GM12874 (cell line): ENCODE measurements around the gene ATP11A.

ENCODE experiments used
- TF ChIP-seq, protein P1 (sequence below): IDR thresholded peaks from 2 replicates; pipeline ENCODE4 v1.5.1; 2011; ENCODE audit warnings: low read depth, mild to moderate bottlenecking, control low read depth, low read length, moderate library complexity; ENCODE audit not compliant: insufficient read depth

Gene ATP11A

DNA sequence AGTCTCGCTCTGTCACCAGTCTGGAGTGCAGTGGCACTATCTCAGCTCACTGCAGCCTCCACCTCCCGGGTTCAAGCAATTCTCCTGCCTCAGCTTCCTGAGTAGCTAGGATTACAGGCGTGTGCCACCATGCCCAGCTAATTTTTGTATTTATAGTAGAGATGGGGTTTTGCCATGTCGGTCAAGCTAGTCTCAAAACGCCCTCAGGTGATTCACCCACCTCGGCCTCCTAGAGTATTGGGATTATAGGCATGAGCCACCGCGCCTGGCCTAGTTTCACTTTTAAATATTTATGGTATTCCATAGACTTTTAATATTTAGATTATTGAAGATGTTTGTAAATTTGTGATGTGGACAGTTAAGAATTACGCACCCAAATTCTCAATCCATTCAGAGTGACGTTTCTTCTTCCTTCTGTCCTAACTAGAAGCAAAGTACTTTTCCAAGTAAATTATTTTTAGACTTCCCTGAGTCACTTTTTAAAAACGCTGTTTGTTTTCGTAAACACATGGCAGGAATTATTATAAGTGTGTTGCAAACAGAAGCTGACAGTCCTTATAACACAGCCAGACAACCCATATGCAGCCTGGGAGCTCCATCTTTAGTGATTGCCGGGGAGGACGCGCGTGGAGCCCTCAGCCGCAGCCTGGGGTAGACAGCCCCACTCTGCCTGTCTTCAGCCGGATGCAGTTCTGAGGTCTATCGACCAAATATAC is 131.7 kb downstream of the ATP11A start:
- TF ChIP-seq, protein P1, sequence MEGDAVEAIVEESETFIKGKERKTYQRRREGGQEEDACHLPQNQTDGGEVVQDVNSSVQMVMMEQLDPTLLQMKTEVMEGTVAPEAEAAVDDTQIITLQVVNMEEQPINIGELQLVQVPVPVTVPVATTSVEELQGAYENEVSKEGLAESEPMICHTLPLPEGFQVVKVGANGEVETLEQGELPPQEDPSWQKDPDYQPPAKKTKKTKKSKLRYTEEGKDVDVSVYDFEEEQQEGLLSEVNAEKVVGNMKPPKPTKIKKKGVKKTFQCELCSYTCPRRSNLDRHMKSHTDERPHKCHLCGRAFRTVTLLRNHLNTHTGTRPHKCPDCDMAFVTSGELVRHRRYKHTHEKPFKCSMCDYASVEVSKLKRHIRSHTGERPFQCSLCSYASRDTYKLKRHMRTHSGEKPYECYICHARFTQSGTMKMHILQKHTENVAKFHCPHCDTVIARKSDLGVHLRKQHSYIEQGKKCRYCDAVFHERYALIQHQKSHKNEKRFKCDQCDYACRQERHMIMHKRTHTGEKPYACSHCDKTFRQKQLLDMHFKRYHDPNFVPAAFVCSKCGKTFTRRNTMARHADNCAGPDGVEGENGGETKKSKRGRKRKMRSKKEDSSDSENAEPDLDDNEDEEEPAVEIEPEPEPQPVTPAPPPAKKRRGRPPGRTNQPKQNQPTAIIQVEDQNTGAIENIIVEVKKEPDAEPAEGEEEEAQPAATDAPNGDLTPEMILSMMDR, result no peak

DNA sequence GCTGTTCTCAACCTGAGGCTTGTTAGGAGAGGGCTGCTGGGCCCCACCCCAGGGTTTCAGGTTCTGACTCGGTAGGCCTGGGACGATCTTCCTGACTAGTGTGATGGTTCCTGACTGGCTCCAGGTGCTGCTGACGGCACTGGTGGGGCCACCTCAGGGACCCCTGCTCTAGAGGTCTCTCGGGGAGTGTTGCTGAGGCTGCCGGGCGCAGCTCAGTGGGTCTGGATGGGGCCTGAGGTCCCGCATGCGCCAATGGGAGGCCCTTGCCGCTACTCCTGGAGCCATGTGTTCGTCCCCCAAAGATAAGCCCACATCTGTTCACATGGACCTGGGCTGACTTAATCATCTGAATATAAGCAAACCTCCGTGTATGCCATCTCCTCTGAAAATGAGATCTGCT is 133.0 kb downstream of the ATP11A start:
- TF ChIP-seq, protein P1, result no peak

DNA sequence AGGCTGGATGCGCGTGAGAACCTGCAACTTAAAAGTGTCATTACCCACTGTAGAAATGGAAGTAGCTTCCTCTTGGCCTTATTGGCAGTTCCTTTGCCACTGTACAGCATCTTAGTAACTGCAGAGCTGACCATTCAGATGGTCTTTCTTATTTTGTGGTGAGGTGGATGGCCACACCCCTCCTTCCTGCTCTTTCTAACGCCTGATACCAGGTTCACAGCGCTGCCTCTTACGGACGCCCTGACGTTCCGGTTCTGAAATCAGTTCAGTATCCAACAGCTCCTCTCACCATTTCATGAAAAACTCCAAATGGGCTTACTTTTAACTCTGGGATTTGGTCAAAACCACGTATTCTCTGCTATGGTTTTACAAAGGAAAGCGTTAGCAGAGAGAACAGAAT is 134.6 kb downstream of the ATP11A start:
- TF ChIP-seq, protein P1, result no peak

DNA sequence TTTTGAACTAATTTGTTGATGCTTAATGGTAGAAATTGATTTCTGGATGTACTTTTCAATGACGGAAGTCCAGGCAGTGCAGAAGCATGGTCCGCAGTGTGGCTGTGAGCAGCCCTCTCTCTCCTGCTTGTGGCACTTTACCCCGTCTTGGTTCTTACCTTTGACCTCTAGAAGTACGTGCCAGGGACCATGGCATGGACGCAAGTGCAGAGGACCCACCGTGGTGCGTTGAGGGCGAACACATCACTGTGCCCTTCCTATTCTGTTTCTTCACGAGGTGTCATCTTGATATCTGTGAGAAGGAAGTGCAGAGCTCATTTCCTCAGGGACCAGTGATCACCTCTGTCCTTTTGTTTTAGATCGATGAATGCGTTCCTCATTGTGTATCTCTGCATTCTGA is 135.2 kb downstream of the ATP11A start:
- TF ChIP-seq, protein P1, result no peak

DNA sequence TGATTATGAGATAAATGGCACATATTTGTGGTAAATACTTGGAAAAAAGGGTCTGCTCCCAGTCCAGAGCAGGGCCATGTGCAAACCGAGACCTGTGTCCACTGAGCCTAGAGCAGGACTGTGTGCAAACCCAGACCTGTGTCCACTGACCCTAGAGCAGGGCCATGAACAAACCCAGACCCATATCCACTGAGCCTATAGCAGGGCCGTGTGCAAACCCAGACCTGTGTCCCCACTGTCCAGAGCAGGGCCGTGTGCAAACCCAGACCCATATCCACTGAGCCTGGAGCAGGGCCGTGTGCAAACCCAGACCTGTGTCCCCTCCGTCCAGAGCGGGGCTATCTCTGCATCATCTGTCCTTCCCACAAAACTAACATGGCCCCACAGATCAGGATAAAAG is 136.0 kb downstream of the ATP11A start:
- TF ChIP-seq, protein P1, result no peak

DNA sequence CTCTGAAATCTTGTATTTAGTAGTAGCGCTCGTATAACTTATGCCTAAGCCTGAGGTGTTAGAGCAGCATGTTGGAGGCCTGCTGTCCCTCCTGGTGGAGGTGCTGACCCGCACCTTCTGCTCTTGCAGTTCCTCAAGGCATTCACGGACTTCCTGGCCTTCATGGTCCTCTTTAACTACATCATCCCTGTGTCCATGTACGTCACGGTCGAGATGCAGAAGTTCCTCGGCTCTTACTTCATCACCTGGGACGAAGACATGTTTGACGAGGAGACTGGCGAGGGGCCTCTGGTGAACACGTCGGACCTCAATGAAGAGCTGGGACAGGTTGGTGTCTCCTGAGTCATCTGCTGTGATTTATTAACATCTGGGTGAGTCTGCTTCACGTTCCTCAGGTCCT is 136.7 kb downstream of the ATP11A start:
- TF ChIP-seq, protein P1, result no peak

DNA sequence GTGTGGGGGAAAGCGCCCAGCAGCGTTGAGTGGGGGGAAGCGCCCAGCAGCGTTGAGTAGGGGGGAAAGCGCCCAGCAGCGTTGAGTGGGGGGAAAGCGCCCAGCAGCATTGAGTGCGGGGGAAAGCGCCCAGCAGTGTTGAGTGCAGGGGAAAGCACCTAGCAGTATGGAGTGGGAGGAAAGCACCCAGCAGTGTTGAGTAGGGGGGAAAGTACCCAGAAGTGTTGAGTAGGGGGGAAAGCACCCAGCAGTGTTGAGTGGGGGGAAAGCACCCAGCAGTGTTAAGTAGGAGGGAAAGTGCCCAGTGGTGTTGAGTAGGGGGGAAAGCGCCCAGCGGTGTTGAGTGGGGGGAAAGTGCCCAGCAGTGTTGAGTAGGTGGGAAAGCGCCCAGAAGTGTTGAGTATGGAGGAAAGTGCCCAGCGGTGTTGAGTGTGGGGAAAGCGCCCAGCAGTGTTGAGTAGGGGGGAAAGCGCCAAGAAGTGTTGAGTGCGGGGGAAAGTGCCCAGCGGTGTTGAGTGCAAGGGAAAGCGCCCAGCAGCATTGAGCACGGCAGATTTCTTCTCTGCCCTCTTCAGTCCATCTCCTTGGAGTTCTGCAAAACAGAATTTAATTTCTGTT is 138.4 kb downstream of the ATP11A start:
- TF ChIP-seq, protein P1, result no peak
